Activated CD8-positive, alpha-beta T cell treated with anti-CD3 and anti-CD28 coated beads, Interleukin-2, amount 10 ng/mL, durations not matched to agents 7 days and 5 days (primary cell): Measurements from ENCODE around the gene TAOK1. TPM values are rescaled to one million over a fixed set of nuclear protein-coding genes. Genes with fewer than 3 reads are reported as not detected.

Experiments used
- ATAC-seq: fragments of 150-1000 bp; cut with Tn5 transposase; one replicate; pipeline ENCODE4 v1.10.0; 2021; ENCODE audit warnings: moderate library complexity
- CTCF ChIA-PET: fragments of 350-600 bp; sonication (Branson Sonifier 250); formaldehyde crosslinking; loops from one replicate; lab custom pipeline; 2021; ENCODE audit warnings: antibody characterized with exemption; lab: Charles Lee
- POLR2A ChIA-PET: fragments of 350-600 bp; sonication (Branson Sonifier 250); formaldehyde crosslinking; loops from one replicate; lab custom pipeline; 2021; ENCODE audit warnings: antibody characterized with exemption; lab: Charles Lee
- DNase-seq: peaks from one replicate; pipeline ENCODE4 v3.0.0-alpha.2; 2020
- H3K27ac Mint-ChIP-seq: one replicate; pipeline ENCODE4 v1.8.0; 2021; ENCODE audit warnings: mild to moderate bottlenecking, mixed read lengths
- H3K27me3 Mint-ChIP-seq: one replicate; pipeline ENCODE4 v1.8.0; 2021; ENCODE audit warnings: low read depth, mixed read lengths
- H3K36me3 Mint-ChIP-seq: one replicate; pipeline ENCODE4 v1.8.0; 2021; ENCODE audit warnings: low read depth, mixed read lengths
- H3K4me1 Mint-ChIP-seq: one replicate; pipeline ENCODE4 v1.8.0; 2021; ENCODE audit warnings: low read depth, mixed read lengths
- H3K4me3 Mint-ChIP-seq: one replicate; pipeline ENCODE4 v1.8.0; 2021; ENCODE audit warnings: mild to moderate bottlenecking, mixed read lengths
- H3K9me3 Mint-ChIP-seq: one replicate; pipeline ENCODE4 v1.8.0; 2022; ENCODE audit warnings: mixed read lengths; ENCODE audit not compliant: insufficient read depth
- total RNA-seq, 2 experiments: library from RNA; stranded (reverse); gene quantifications; one replicate each; pipeline ENCODE4 v1.2.3, GENCODE V29; 2021

TAOK1 gene
- total RNA-seq, 2 experiments from 2014 or later, result 51.7 to 53.0 TPM

DNA sequence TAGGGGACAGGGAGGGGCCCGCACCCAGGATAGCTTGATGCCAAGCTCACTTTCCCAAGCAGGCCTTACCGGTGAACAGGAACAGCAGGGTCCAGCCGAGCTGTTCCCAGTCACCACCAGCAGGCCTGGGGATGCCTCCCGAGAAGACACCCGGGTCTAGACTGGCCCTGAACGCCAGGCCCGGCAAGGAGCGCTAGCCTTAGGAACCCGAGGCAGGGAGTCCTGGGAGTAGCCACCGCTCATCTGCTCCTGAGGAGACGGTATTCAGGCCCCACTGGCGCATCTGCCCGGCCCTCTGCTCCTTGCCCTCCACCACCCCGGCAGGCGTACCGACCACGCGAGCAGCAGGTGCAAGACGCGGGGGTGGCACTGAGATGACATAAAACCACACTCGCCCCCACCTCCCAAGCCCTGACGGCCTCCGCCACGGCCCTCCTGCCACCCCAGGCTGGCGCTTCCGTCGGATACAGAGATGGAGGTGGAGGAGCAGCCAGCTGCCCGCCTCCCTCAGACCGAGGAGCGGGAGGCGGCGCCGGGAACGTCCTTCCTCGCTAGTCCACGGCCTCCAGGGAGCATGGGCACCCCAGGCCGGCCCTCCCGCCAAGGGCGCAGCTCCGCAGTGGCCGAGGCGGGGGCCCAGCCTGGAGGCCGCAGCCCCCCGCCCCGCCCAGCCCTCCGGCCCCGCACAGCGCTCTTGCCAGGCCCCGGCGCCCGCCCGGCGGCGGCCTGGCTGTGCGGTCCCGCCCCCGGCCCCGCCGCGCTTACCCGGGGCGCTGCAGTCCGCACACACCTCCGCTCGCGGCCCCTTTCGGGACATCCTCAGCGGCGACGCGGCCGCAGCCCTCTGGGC is 198.6 kb downstream of the TAOK1 start:
- ATAC-seq (peak; percentile 24), DNase-seq (peak; percentile 52)
- peaks cover 76% of the 10 kb centered on the region for H3K4me1 Mint-ChIP-seq
- H3K36me3 Mint-ChIP-seq, result peaks cover 5% of the 10 kb centered on the region
- CTCF ChIA-PET, result interaction anchor here (1.0 to 2.7 kb wide), 9 partner anchors 10 to 219 kb away, joined by 3 to 25 read pairs (median 8); partner anchors contain the start of genes ABHD15 and TP53I13
- no peaks in the 10 kb centered on the region for H3K9me3 Mint-ChIP-seq
- H3K4me3 Mint-ChIP-seq, result peak overlapping the region; percentile 97
- POLR2A ChIA-PET, result interaction anchor here (1.0 to 2.2 kb wide), 5 partner anchors 18 to 342 kb away, joined by 3 to 14 read pairs (median 4); partner anchors contain the start of genes CORO6 and NUFIP2
- no peaks in the 10 kb centered on the region for H3K27me3 Mint-ChIP-seq
- H3K27ac Mint-ChIP-seq, result peak overlapping the region; percentile 87

DNA sequence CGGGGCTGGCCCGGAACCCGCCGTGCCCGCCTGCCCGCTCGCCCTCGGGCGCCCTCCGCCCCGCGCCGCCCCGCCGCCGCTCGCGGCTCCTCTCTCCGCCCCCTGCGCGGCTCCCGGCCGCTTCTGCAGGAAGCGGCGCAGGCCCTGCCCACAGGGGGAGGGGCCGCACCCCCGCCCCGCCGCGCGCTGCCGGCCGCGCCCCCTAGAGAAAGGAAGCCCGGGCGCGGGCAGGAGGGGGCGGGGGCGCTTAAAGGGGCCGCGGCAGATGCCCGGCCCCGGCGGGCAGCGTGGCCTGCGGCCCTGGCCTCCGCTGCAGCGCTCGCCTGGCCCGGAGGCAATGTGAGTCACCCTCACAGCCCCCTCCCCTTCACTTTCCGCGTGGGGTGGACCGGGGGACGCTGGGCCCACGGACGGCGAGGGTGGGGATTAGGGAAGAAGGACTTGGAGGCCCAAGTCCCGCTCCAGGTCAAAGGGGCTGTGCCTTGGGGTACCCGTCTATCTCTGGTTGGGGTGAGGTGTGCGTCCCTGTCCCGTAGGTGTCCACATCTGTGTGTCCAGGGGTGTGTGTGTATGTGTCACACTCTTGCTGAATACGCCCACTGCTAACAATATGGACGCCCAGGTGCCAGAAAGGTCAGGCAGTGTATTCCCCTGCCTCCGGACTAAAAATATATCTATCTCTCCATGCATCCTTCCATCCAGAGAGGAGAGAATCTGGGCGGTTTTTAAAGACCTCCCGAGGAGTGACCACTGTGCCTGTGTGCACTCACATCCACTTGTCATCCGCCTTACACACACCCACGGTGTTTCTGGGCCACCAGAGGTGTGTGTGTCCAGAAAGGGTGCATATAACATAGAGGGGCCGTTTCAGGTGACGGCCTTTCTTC is 199.6 kb downstream of the TAOK1 start, which contains the start of gene GIT1:
GIT1 (minus strand) TSS at position 125 of the 887 bp plus-strand sequence. CDS start 270 bp downstream, outside the sequence.
- ATAC-seq, result peak; percentile 74
- H3K4me3 Mint-ChIP-seq, result peak within 1 kb of the TSS; percentile 97
- peak; percentile 87 for DNase-seq
- H3K36me3 Mint-ChIP-seq, result peaks cover 2% of the 10 kb centered on the region
- POLR2A ChIA-PET, result interaction anchor here (1.5 to 2.2 kb wide), 2 partner anchors 19 to 26 kb away, joined by 4 to 14 read pairs; no protein-coding TSS in a partner anchor
- peak within 1 kb of the TSS; percentile 90 for H3K27ac Mint-ChIP-seq
- peaks cover 73% of the 10 kb centered on the region for H3K4me1 Mint-ChIP-seq
- H3K27me3 Mint-ChIP-seq, result no peaks in the 10 kb centered on the region
- CTCF ChIA-PET, result interaction anchor here (0.8 to 2.7 kb wide), 5 partner anchors 8 to 219 kb away, joined by 3 to 21 read pairs (median 5); partner anchors contain the start of genes ABHD15 and TP53I13
- H3K9me3 Mint-ChIP-seq, result no peaks in the 10 kb centered on the region

DNA sequence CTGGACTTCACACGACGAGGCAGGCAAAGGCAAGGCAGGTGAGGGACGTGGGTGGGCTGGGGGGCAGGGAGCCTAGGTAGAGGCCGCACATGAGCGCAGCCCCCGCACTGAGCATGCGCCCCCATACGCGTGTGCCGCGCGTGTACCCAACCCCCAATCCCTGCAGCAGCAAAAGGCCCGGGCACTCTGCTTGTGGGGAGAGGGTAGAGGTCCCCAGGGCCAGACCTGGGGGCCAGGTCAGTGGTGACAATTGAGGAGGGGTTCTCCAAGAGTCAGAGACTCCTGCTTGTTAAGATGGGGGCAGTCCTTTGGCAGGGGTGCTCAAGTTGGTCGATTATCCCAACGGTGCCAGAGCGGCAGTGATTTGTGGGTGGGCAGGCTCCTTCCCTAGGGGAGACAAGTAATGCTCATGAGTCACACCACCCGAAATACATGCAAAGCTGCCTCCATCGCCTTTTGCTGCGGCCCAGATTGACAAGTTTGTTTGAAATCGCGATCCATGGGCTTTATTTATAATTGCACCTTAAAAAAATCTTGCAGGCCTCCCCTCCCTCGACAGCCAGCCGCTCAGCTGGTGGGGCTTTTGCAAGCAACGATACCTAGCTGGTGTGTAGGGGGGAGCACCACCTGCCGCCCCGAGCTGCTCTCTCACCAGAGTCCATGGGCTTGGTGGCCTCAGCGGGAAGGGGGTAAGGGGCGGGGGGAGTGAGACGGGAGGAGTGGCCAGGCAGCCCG is 200.4 kb downstream of the TAOK1 start:
- peak overlapping the region; percentile 90 for H3K27ac Mint-ChIP-seq
- POLR2A ChIA-PET, result interaction anchor here (0.8 to 1.3 kb wide), 3 partner anchors 23 to 27 kb away, joined by 4 read pairs; partner anchors contain the start of genes ABHD15 and TP53I13
- peaks cover 64% of the 10 kb centered on the region for H3K4me1 Mint-ChIP-seq

DNA sequence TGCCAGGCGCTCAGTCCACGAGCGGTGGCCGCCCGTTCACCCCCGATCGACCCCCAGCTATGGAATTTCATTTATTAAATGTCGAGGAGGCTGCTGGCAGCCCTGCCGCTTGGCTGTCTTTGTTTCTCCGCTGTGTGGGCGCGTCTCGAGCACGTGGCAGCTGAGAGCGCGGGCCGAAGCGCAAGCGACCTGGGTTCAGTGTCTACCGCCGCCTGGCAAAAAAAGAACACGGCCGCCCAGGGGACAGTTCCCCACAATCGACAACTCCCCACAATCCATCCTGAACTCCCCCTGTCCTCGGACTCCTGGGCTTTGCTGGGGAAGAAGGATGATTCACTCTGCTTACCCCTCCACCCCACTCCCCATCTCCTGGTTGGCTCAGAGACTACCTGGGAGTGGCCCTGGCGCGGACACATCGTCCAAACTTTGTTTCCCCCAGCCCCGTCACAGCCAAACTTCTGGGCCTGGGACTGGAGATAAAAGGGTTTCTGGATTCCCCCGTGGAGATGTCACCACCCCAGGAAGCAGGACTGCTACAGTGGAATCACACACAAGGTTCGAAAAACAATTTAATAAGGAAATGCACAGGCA is 201.1 kb downstream of the TAOK1 start:
- CTCF ChIA-PET, result interaction anchor here (0.7 to 4.7 kb wide), 20 partner anchors 9 to 467 kb away, joined by 3 to 107 read pairs (median 6); partner anchors contain the start of genes ABHD15 and TP53I13

More for the DNA sequence above, 200.4 kb downstream of the TAOK1 start:
- DNase-seq (no peak), ATAC-seq (no peak)
- no peaks in the 10 kb centered on the region for H3K27me3 Mint-ChIP-seq
- peaks cover 2% of the 10 kb centered on the region for H3K36me3 Mint-ChIP-seq
- no peaks in the 10 kb centered on the region for H3K9me3 Mint-ChIP-seq
- peak overlapping the region; percentile 85 for H3K4me3 Mint-ChIP-seq
- CTCF ChIA-PET, result interaction anchor here (0.8 to 4.7 kb wide), 11 partner anchors 8 to 370 kb away, joined by 3 to 107 read pairs (median 7); partner anchors contain the start of genes ABHD15 and TP53I13

DNA sequence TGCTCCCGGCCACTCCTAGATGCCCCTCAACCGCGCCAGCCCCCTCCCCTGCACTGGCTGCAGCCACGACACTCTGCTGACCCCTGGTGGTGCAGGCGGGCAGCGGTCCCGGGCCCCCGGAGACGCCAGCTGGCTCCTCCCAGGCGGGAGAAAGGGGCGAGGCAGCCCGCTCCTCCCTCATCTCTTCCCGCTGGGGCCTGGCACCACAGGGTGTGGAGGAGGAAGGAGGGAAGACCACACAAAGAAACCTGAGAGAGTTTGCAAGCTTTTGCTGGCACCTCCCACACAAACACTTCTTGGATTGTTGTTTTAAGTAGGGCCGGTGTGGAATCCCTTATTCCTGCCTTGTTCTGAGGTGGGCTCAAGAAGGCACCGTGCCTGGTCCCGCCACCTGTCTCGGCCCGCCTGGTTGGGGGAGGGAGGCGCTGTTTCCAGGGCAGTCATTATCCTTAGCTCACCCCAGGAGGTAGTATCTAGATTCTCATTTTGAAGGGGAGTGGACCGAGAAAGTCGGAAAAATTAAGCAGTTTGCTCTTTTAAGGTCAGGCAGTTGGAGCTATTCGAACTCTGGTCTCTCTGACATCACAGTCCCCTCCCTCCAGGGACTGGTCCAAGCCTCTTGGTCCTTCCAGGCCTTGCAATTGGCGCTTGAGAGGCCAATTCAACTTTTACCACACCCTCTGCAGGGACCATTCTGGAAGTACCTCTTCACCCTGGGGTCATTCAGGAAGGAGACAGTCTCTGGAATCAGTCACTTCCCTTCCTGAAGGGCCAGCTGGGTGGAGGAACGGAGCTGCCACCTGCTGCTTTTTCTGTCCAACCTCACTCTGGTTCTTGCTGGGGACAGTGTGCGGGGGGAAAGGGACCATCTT is 201.8 kb downstream of the TAOK1 start:
- Mint-ChIP-seq H3K36me3 (peaks cover 2% of the 10 kb centered on the region), H3K4me3 (peak overlapping the region; percentile 85), H3K4me1 (peaks cover 53% of the 10 kb centered on the region), H3K27ac (peak overlapping the region; percentile 73), H3K9me3 (no peaks in the 10 kb centered on the region), H3K27me3 (no peaks in the 10 kb centered on the region)
- ATAC-seq, result peak; percentile 47
- DNase-seq, result peak; percentile 84
- ChIA-PET CTCF (interaction anchor here (0.6 to 4.7 kb wide), 21 partner anchors 9 to 468 kb away, joined by 3 to 107 read pairs (median 6); partner anchors contain the start of genes ABHD15 and TP53I13), POLR2A (interaction anchor here (0.9 to 2.3 kb wide), 5 partner anchors 10 to 338 kb away, joined by 3 to 10 read pairs (median 3); partner anchors contain the start of genes ABHD15, SSH2 and TP53I13)

More for the DNA sequence above, 201.1 kb downstream of the TAOK1 start:
- H3K4me3 Mint-ChIP-seq, result peak overlapping the region; percentile 85
- peak; percentile 49 for DNase-seq
- no peaks in the 10 kb centered on the region for H3K9me3 Mint-ChIP-seq
- peaks cover 2% of the 10 kb centered on the region for H3K36me3 Mint-ChIP-seq
- peak overlapping the region; percentile 73 for H3K27ac Mint-ChIP-seq
- POLR2A ChIA-PET, result interaction anchor here (0.8 to 2.3 kb wide), 4 partner anchors 24 to 26 kb away, joined by 4 to 10 read pairs (median 4); partner anchors contain the start of genes ABHD15 and TP53I13
- ATAC-seq, result no peak
- H3K4me1 Mint-ChIP-seq, result peaks cover 60% of the 10 kb centered on the region
- H3K27me3 Mint-ChIP-seq, result no peaks in the 10 kb centered on the region

DNA sequence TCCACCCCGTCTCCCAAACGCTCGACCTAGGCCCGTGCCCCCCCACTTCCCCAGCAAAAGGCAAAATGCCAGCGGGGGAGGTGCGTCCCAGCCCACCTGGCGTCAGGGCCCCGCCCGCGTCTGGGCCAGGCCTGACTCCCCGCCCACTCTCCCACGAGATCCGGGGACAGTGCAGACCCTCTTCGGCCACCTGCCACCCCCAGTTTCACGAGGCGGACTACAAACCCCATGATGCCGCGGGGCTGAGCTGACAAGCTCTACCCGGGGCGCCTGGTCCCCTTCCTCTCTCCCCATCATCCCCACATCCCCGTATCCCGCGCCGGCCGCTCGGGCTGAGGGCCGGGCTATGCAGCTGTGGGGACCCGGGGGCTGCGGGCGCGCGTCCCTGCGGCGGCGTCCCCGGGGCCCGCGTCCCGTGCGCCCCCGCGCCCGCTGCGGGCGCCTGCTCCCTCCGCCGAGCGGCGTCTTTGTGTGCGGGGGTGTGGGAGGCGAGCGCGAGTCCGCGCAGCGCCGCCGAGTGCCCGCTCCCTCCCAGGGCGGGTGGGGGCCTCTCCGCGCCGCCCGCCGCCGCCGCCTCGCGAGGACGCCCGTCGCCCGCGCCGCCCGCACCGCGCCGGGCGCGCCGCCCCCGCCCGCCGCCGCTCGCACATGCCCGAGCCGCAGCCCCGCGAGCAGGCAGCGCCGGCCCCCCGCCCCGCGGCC is 202.8 kb downstream of the TAOK1 start, which contains the start of gene ANKRD13B:
ANKRD13B (plus strand) TSS at position 283 of the 702 bp plus-strand sequence. CDS start 490 bp downstream, outside the sequence.
- H3K4me3 Mint-ChIP-seq, result peak within 1 kb of the TSS; percentile 85
- peak within 1 kb of the TSS; percentile 11 for H3K27ac Mint-ChIP-seq
- peaks cover 42% of the 10 kb centered on the region for H3K4me1 Mint-ChIP-seq
- DNase-seq (peak; percentile 61), ATAC-seq (no peak)
- H3K36me3 Mint-ChIP-seq, result peaks cover 2% of the 10 kb centered on the region
- ChIA-PET CTCF (interaction anchor here (1.1 to 4.7 kb wide), 15 partner anchors 7 to 469 kb away, joined by 3 to 107 read pairs (median 7); partner anchors contain the start of genes ABHD15 and TP53I13), POLR2A (interaction anchor here (0.9 to 2.3 kb wide), 4 partner anchors 11 to 337 kb away, joined by 3 to 10 read pairs (median 3); partner anchors contain the start of gene SSH2)
- H3K9me3 Mint-ChIP-seq, result no peaks in the 10 kb centered on the region
- no peaks in the 10 kb centered on the region for H3K27me3 Mint-ChIP-seq

DNA sequence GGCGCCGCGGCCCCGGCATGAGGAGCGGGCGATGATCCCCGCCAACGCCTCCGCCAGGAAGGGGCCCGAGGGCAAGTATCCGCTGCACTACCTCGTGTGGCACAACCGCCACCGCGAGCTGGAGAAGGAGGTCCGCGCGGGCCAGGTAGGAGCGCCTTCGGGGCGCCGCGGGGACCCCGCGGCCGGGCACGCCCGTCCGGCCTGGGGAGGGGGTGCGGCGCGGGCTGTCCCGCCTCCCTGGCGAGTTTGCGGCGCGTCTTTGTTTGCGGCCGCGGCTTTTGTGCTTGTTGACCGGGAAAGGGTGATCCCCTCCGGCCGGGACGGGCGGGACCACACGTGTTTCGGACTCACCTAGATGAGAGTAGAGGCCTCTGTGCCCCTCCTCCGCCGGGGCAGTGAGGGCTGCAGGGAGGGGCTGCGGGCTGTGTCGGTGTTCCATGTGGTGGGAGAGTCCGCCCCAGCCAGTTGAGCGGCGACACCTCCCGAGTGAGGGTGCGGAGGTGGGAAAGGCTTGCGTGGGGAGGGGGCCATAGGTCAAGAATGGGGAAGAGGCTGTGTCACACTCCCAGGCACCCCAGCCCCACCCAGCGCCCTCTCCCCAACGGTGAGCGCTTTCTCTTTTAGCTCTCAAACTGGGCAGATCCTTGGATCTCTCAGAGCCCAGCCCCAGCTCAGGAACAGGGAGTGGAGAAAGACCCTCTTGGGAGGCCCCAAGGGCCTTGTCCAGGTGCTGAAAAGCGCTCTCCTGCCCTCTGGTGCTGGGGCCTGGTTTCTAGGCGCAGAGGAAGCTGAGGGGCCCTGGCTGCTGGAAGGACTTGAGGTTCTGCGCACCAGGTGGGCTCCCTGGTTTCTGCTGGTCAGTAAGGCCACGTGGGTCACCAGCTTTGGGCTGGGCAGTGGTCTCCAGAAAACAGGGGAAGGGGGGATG is 203.7 kb downstream of the TAOK1 start:
- H3K27ac Mint-ChIP-seq, result no peak overlapping the region
- POLR2A ChIA-PET, result interaction anchor here (1.0 to 2.3 kb wide), 2 partner anchors 12 to 23 kb away, joined by 3 to 10 read pairs; no protein-coding TSS in a partner anchor

DNA sequence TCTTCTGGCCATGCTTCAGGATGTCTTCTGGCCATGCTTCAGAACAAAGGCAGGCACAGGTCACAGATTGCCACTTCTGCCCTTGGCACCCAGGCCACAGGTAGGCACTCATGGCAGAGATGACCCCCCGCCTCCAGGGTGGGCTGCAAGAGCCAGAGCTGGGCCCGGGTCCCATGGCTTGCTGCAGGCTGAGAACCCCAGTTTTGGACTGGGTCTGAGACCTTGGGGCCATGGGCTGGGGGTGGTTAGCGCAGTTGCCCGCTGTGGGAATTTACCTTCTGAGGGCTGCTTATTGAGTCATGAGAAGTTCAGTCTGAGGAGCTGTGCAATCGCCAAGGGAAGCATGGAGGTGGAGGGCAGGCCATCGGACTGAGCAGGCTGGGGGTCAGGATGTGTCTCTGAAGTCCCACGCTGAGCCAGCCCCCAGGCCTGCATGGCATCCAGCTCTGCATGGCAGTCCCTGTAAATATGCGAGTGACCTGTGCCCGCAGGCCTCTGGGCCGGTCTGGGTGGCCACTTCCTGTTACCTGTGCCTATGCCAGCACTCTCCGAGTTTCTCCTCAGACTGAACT is 204.4 kb downstream of the TAOK1 start:
- no peak for DNase-seq
- ATAC-seq, result no peak
- Mint-ChIP-seq H3K27me3 (no peaks in the 10 kb centered on the region), H3K4me1 (peaks cover 39% of the 10 kb centered on the region), H3K36me3 (no peaks in the 10 kb centered on the region), H3K4me3 (peak overlapping the region; percentile 69), H3K9me3 (no peaks in the 10 kb centered on the region), H3K27ac (no peak overlapping the region)
- ChIA-PET POLR2A (no interaction called here), CTCF (interaction anchor here (0.7 to 4.7 kb wide), 6 partner anchors 14 to 354 kb away, joined by 3 to 107 read pairs (median 4); no protein-coding TSS in a partner anchor)

More for the DNA sequence above, 203.7 kb downstream of the TAOK1 start:
- Mint-ChIP-seq H3K9me3 (no peaks in the 10 kb centered on the region), H3K27me3 (no peaks in the 10 kb centered on the region), H3K36me3 (no peaks in the 10 kb centered on the region), H3K4me3 (peak overlapping the region; percentile 69), H3K4me1 (peaks cover 39% of the 10 kb centered on the region)
- ATAC-seq, result no peak
- peak; percentile 60 for DNase-seq
- CTCF ChIA-PET, result interaction anchor here (0.7 to 4.7 kb wide), 12 partner anchors 12 to 444 kb away, joined by 3 to 107 read pairs (median 6); partner anchors contain the start of genes ABHD15 and TP53I13
